Breast epithelium (tissue), 4 donors: ENCODE data around the gene TNFSF13. TPM values are rescaled to one million over a fixed set of nuclear protein-coding genes. Genes with fewer than 3 reads are reported as not detected.
"Not testable (repeated sequence)": the region's sequence is repeated elsewhere in the genome, so short reads cannot be mapped to it uniquely, and the experiment has no call there.

Source experiments
- DNase-seq, 2 donors: peaks; one replicate each; pipeline ENCODE4 v3.0.0-alpha.2; 2019; ENCODE audit warnings: low spot score in 2 of 2
- H3K27ac ChIP-seq, 2 donors: fragments of 200-600 bp; sonication (generic) in 1 of 2; one replicate each; pipeline ENCODE4 v1.5.1; 2016 to 2019; ENCODE audit warnings: mild to moderate bottlenecking in 1 of 2
- H3K27me3 ChIP-seq, 2 donors: fragments of 200-600 bp; sonication (generic) in 1 of 2; one replicate each; pipeline versions ENCODE4 v1.5.1 to v1.6.0; 2017 to 2019; ENCODE audit warnings: control low read depth in 1 of 2, mild to moderate bottlenecking in 1 of 2
- H3K36me3 ChIP-seq: fragments of 200-600 bp; one replicate; pipeline ENCODE4 v1.5.1; 2019
- H3K4me1 ChIP-seq, 2 donors: fragments of 200-600 bp; sonication (generic); one replicate each; pipeline ENCODE4 v1.5.1; 2016 to 2019; ENCODE audit warnings: control low read depth in 1 of 2
- H3K4me3 ChIP-seq, 3 donors: fragments of 200-600 bp; sonication (generic); 1 replicate in 2 of 3; 2 replicates in 1 of 3; pipeline ENCODE4 v1.5.1; 2016 to 2019; ENCODE audit warnings: mild to moderate bottlenecking in 3 of 3, moderate library complexity in 2 of 3
- H3K9me3 ChIP-seq, 2 donors: fragments of 200-600 bp; sonication (generic) in 1 of 2; one replicate each; pipeline ENCODE4 v1.5.1; 2016 to 2019; ENCODE audit warnings: control low read depth in 1 of 2
- CTCF ChIP-seq, 3 donors: fragments of 450-650 bp; IDR thresholded peaks; one replicate each; pipeline ENCODE4 v1.5.1; 2016 to 2017; ENCODE audit warnings: antibody characterized with exemption in 3 of 3, mild to moderate bottlenecking in 3 of 3, moderate library complexity in 3 of 3
- POLR2A ChIP-seq: fragments of 450-650 bp; IDR thresholded peaks from one replicate; pipeline ENCODE4 v1.6.1; 2016; ENCODE audit warnings: antibody characterized with exemption, mild to moderate bottlenecking, moderate library complexity
- POLR2AphosphoS5 ChIP-seq, 3 donors: sonication (generic); formaldehyde crosslinking; IDR thresholded peaks; one replicate each; pipeline ENCODE4 v1.6.1; 2017; ENCODE audit warnings: antibody characterized with exemption in 3 of 3
- intact Hi-C: fragments of 100-400 bp; cut with DNase I; formaldehyde crosslinking; loops from one replicate; pipeline ENCODE4 v1.15.1; 2023; ENCODE audit warnings: low total_unique reads
- total RNA-seq, 3 donors: library from RNA; depleted of rRNA; stranded (reverse); fragments of >200 nt; gene quantifications; one replicate each; pipeline ENCODE4 v1.1.0, GENCODE V29; 2016

The TNFSF13 gene
- total RNA-seq, 3 donors from 2014 or later = 25.2 to 36.7 (median 33.6) TPM

GRCh38 chr17:7590743-7591142 is 32.2 kb downstream of the TNFSF13 start:
- Histone ChIP-seq H3K27ac (no peak overlapping the region), H3K4me1 (peaks cover 2 to 6% of the 10 kb centered on the region in 2 donors), H3K27me3 (no peaks in the 10 kb centered on the region), H3K36me3 (peaks cover 12% of the 10 kb centered on the region), H3K4me3 (no peak overlapping the region), H3K9me3 (no peaks in the 10 kb centered on the region)
- intact Hi-C loops = no loop called here
- TF ChIP-seq CTCF (IDR thresholded peaks at IDR 0.05) (no peak), POLR2A (no peak), POLR2AphosphoS5 (IDR thresholded peaks at IDR 0.05) (no peak)
- DNase-seq = no peak

GRCh38 chr17:7591596-7591995 is 33.0 kb downstream of the TNFSF13 start:
- Histone ChIP-seq H3K27me3 (no peaks in the 10 kb centered on the region), H3K9me3 (no peaks in the 10 kb centered on the region), H3K36me3 (peaks cover 12% of the 10 kb centered on the region), H3K4me3 (no peak overlapping the region), H3K27ac (no peak overlapping the region), H3K4me1 (peaks cover 2 to 6% of the 10 kb centered on the region in 2 donors)
- TF ChIP-seq POLR2AphosphoS5 (IDR thresholded peaks at IDR 0.05) (no peak), CTCF (IDR thresholded peaks at IDR 0.05) (no peak), POLR2A (no peak)
- DNase-seq = no peak
- intact Hi-C loops = no loop called here

GRCh38 chr17:7592422-7593021 is 34.0 kb downstream of the TNFSF13 start:
- intact Hi-C loops = no loop called here
- peaks cover 12% of the 10 kb centered on the region for H3K36me3 ChIP-seq
- H3K27ac ChIP-seq = no peak overlapping the region
- H3K4me3 ChIP-seq = no peak overlapping the region
- H3K4me1 ChIP-seq = peaks cover 2 to 6% of the 10 kb centered on the region in 2 donors
- TF ChIP-seq POLR2AphosphoS5 (IDR thresholded peaks at IDR 0.05) = no peak
- TF ChIP-seq CTCF (IDR thresholded peaks at IDR 0.05) = no peak
- no peak for TF ChIP-seq POLR2A
- no peaks in the 10 kb centered on the region for H3K9me3 ChIP-seq
- no peak for DNase-seq
- H3K27me3 ChIP-seq = no peaks in the 10 kb centered on the region

GRCh38 chr17:7593296-7593695 is 34.7 kb downstream of the TNFSF13 start:
- intact Hi-C loops = no loop called here
- peaks cover 2 to 6% of the 10 kb centered on the region in 2 donors for H3K4me1 ChIP-seq

GRCh38 chr17:7597561-7597960 is 39.0 kb downstream of the TNFSF13 start:
- H3K36me3 ChIP-seq, H3K4me3 ChIP-seq, intact Hi-C loops, H3K27me3 ChIP-seq, H3K9me3 ChIP-seq, DNase-seq, H3K4me1 ChIP-seq, H3K27ac ChIP-seq: not testable (repeated sequence)

More at GRCh38 chr17:7593296-7593695, 34.7 kb downstream of the TNFSF13 start:
- Histone ChIP-seq H3K4me3 (no peak overlapping the region), H3K9me3 (no peaks in the 10 kb centered on the region), H3K27me3 (no peaks in the 10 kb centered on the region), H3K27ac (no peak overlapping the region), H3K36me3 (peaks cover 12% of the 10 kb centered on the region)
- TF ChIP-seq POLR2AphosphoS5 (IDR thresholded peaks at IDR 0.05) (no peak), POLR2A (no peak), CTCF (IDR thresholded peaks at IDR 0.05) (no peak)
- DNase-seq = no peak
